Renal pelvis (tissue), 12 donors: Measurements from ENCODE around the gene CMC4. TPM values are rescaled to one million over a fixed set of nuclear protein-coding genes. Genes with fewer than 3 reads are reported as not detected.
A peak's percentile ranks its signal among the peaks of the same experiment; 100 is the strongest.

Source experiments
- DNase-seq: peaks from one replicate; pipeline ENCODE4 v3.0.0-alpha.2; 2013
- long read RNA-seq, 16 experiments: transcript quantifications; one replicate each; lab custom pipeline, GENCODE V29; 2026
- polyA plus RNA-seq, 3 donors: library from polyadenylated mRNA; unstranded; fragments of 120-200 nt; gene quantifications; one replicate each; pipeline ENCODE4 v1.2.1, GENCODE V29; 2013; ENCODE audit not compliant: insufficient read length in 3 of 3

CMC4 gene, protein sequence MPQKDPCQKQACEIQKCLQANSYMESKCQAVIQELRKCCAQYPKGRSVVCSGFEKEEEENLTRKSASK
- polyA plus RNA-seq: 1 to 10 TPM; 7.1 to 9.7 (median 8.0) TPM
- long read RNA-seq, donor 1, transcript CMC4-202 (3 exons, 1,107 nt): major isoform, 18 of 18 reads
- long read RNA-seq, donor 1, partial matches to known transcripts: 0 of 18 reads
- long read RNA-seq, donor 1, other reads (novel, unspliced or antisense): 0 of 18 reads
- long read RNA-seq, donor 2, transcript CMC4-202 (3 exons, 1,107 nt): major isoform, 20 of 20 reads
- long read RNA-seq, donor 2, partial matches to known transcripts: 0 of 20 reads
- long read RNA-seq, donor 2, other reads (novel, unspliced or antisense): 0 of 20 reads
- long read RNA-seq, donor 3, transcript CMC4-202 (3 exons, 1,107 nt): major isoform, 14 of 22 reads
- long read RNA-seq, donor 3, partial matches to known transcripts: 8 of 22 reads
- long read RNA-seq, donor 3, other reads (novel, unspliced or antisense): 0 of 22 reads
- long read RNA-seq, donor 4, transcript CMC4-202 (3 exons, 1,107 nt): major isoform, 21 of 21 reads
- long read RNA-seq, donor 4, partial matches to known transcripts: 0 of 21 reads
- long read RNA-seq, donor 4, other reads (novel, unspliced or antisense): 0 of 21 reads
- long read RNA-seq, donor 5, partial matches to known transcripts: 0 of 4 reads
- long read RNA-seq, donor 5, other reads (novel, unspliced or antisense): 0 of 4 reads
- long read RNA-seq, donor 6, transcript CMC4-202 (3 exons, 1,107 nt): major isoform, 16 of 16 reads
- long read RNA-seq, donor 6, partial matches to known transcripts: 0 of 16 reads
- long read RNA-seq, donor 6, other reads (novel, unspliced or antisense): 0 of 16 reads
- long read RNA-seq, donor 7, transcript CMC4-202 (3 exons, 1,107 nt): major isoform, 10 of 10 reads
- long read RNA-seq, donor 7, partial matches to known transcripts: 0 of 10 reads
- long read RNA-seq, donor 7, other reads (novel, unspliced or antisense): 0 of 10 reads
- long read RNA-seq, donor 8, transcript CMC4-202 (3 exons, 1,107 nt): major isoform, 5 of 5 reads
- long read RNA-seq, donor 8, partial matches to known transcripts: 0 of 5 reads
- long read RNA-seq, donor 8, other reads (novel, unspliced or antisense): 0 of 5 reads
- long read RNA-seq, donor 9, transcript CMC4-202 (3 exons, 1,107 nt): major isoform, 6 of 6 reads
- long read RNA-seq, donor 9, partial matches to known transcripts: 0 of 6 reads
- long read RNA-seq, donor 9, other reads (novel, unspliced or antisense): 0 of 6 reads
- long read RNA-seq, donor 10, transcript CMC4-202 (3 exons, 1,107 nt): major isoform, 12 of 12 reads
- long read RNA-seq, donor 10, partial matches to known transcripts: 0 of 12 reads
- long read RNA-seq, donor 10, other reads (novel, unspliced or antisense): 0 of 12 reads
- long read RNA-seq, donor 11, transcript CMC4-202 (3 exons, 1,107 nt): major isoform, 12 of 12 reads
- long read RNA-seq, donor 11, partial matches to known transcripts: 0 of 12 reads
- long read RNA-seq, donor 11, other reads (novel, unspliced or antisense): 0 of 12 reads
- long read RNA-seq, donor 12, transcript CMC4-202 (3 exons, 1,107 nt): major isoform, 17 of 17 reads
- long read RNA-seq, donor 12, partial matches to known transcripts: 0 of 17 reads
- long read RNA-seq, donor 12, other reads (novel, unspliced or antisense): 0 of 17 reads
- long read RNA-seq, donor 13, transcript CMC4-202 (3 exons, 1,107 nt): major isoform, 7 of 7 reads
- long read RNA-seq, donor 13, partial matches to known transcripts: 0 of 7 reads
- long read RNA-seq, donor 13, other reads (novel, unspliced or antisense): 0 of 7 reads
- long read RNA-seq, donor 14, transcript CMC4-202 (3 exons, 1,107 nt): major isoform, 20 of 20 reads
- long read RNA-seq, donor 14, partial matches to known transcripts: 0 of 20 reads
- long read RNA-seq, donor 14, other reads (novel, unspliced or antisense): 0 of 20 reads
- long read RNA-seq, donor 15, transcript CMC4-202 (3 exons, 1,107 nt): major isoform, 16 of 16 reads
- long read RNA-seq, donor 15, partial matches to known transcripts: 0 of 16 reads
- long read RNA-seq, donor 15, other reads (novel, unspliced or antisense): 0 of 16 reads
- long read RNA-seq, donor 16, transcript CMC4-202 (3 exons, 1,107 nt): major isoform, 25 of 25 reads
- long read RNA-seq, donor 16, partial matches to known transcripts: 0 of 25 reads
- long read RNA-seq, donor 16, other reads (novel, unspliced or antisense): 0 of 25 reads

DNA sequence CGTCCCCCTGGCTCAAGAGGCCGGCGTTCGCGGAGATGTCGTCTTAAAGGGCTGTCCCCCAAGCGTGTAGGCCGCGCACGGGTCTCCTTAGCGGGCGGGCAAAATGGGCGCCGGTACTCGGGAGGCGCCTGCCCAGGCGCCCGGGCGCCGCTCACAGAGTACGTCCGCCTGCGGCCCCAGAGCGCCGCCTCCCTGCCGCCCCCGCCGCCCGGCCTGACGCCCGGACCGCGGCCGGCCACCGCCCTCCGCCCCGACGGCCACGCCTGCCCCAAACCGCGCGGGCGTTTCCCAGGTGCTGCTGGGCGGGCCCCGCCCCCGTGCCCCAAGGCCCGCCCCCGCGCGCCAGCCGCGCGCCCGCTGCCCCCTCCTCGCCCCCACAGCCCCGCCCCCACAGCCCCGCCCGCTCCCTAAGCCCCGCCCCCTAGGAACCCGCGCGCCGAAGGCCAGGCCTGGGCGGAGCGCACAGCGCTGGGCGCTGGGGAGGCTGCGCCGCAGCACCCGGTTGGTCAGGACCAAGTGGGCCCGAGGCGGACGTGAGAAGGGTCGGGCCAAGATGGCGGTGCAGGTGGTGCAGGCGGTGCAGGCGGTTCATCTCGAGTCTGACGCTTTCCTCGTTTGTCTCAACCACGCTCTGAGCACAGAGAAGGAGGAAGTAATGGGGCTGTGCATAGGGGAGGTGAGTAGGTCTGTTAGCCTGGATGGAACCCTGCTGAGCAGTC lies at the start of gene CMC4, which contains the start of the genes BRCC3 and MTCP1:
Gene CMC4, minus strand, starts transcription at position 162 of the 719 bp plus-strand sequence. CDS start 7,113 bp downstream, outside the sequence.
Gene BRCC3, plus strand, starts transcription at position 534 of the 719 bp plus-strand sequence. Its CDS starts 20 bp downstream, at position 554.
Gene MTCP1, minus strand, starts transcription at position 162 of the 719 bp plus-strand sequence. CDS start 5,126 bp downstream, outside the sequence.
- peak; percentile 62 for DNase-seq

DNA sequence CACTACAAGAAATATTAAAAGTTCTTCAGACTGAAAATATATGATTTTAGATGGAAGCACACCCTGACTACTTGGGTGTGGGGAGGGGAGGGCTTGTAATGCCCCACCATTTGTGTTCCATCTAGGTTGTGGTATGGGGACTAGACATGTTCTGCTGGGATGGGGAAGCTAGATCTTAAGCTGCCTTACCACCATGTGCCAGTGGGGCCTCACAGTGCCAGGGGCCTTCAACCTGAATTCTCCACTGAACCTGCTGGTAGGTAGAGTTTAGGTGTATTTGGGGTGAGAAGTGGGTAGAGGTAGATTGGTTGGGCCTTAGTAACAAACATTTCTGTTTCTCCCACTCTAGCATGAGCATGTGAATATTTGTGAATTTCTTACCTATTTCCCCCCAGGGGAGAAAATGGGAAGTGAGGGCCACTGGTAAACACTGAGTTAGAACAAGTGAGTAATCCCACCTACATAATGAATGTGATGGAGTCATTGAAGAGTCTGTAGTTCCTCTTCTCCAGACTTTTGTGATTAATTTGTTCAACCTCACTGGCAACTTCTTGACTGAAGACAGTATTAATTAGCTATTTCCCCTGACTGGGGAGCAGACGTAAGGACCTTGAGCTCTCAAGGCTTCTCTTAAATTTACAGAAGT lies 44.4 kb upstream of the CMC4 start:
- DNase-seq: no peak

DNA sequence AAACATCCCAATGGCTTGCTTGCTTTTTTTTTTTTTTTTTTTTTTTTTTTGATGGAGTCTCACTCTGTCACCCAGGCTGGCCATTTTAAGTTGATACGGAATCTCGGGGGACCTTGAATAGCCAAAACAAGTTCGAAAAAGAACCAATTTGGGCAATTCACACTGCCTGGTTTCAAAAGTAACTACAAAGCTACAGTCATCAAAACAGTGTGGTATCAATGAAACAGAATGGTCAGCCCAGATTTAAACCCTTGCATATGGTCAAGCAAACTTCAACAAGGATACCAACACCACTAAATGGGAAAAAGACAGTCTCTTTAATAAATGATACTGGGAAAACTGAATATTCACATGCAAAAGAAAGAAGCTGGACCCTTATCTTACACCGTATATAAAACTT lies 42.2 kb upstream of the CMC4 start:
- no peak for DNase-seq

DNA sequence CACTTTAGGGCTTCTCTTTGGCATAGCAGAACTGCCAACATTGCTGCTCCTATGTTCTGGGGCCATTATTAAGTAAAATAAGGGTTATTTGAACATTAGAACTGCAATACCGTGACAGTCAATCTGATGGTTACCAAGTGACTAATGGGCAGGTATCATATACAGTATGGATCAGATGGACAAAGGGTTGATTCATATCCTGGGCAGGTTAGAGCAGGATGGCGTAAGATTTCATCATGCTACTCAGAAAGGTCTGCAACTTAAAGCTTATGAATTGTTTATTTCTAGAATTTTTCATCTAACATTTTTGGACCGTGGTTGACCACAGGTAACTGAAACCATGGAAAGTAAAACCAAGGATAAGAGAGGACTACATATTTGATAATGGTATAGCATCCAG lies 41.2 kb upstream of the CMC4 start:
- DNase-seq: no peak

DNA sequence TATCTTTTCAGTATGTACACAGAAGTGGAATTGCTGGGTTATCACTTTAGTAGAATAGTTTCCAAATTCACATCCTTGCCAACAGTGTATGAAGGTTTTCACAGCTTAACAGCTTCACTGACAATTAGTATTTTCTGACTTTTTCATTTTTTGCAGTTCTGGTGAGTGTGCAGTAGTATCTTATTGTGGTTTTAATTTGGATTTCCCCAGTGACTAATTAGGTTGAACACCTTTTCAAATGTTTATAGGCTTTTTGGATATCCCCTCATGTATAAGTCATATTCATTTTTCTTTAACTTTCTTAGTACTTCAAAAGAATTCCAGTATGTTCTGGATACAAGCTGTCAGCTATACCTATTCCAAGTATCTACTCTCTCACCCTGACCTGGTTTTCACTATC lies 37.5 kb upstream of the CMC4 start:
- DNase-seq: no peak

DNA sequence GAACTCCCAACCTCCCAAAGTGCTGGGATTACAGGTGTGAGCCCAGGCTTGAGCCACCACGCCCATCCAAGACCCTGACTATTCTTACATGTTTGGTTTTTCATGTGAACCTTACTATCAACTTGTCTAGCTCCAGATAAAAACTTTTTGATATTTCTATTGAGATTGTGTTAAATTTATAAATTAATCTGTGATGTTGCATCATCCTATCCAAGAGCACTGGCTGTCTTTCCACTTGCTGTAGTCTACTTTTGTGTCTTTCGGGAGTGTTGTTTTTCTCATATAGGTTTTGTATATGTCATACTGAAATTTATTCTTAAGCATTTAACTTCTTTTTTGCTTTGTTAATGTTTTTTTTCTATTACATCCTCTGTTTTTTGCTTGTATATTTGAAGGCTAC lies 35.0 kb upstream of the CMC4 start:
- DNase-seq: no peak

DNA sequence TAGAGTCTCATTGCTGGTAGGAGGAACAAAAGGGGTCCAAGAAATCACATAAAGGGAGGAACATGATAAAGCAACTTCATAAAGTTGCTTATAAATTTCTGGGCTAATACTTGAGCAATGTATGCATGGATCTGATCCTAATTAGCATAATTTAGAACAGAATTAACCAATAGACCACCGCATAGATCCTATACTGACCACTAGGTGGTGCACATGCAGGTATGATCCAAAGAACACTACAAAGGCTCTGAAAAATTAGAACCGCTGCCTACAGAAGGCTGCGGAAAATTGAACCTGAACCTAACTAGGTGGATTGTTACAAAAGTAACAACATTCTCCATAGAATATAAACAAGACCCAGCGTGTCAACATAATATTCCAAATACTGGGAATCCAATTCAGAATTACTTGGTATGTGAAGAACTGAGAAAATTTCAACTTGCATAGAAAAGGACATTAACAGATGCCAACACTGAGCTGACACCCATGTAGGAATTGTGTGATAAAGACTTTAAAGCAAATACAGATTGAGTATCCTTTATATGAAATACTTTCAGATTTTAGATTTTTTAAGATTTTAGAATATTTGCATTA lies 23.6 kb upstream of the CMC4 start:
- DNase-seq: peak; percentile 16

DNA sequence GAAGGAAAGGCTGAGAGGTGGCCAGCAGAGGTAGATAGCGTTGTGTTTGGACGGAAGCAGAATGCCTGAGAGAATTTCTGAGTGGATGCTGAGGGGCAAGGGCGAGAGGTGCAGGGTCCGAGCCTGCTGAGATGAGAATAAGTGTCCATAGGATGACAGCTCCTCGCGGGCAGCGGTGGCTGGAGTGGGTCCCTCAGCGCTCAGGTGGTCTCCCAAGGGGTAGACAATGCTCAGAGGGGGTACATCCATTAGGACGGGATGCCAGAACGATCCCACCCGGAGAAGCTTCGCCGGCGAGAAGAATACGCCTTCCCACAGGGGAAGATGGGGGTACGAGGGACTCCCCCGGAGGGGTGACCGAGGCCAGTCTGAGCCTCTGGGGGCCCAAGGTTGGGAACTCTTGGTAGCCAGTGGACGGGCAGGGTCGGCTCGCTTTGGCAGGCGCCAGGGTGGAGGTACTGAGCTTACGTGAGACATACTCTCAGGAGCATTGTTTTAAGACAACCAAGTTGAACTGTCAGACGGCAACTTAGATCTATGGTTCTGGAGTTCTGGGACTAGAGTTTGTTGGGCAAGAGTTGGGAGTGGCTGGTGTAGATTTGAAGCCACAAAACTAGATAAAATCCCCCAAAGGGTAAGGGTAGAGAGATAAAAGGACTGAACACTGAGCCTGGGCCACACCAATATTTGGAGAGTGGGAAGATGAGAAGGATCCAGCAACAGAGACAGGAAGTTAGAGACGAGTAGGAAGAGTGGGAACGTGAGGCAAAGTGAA lies 16.2 kb upstream of the CMC4 start:
- DNase-seq: no peak

DNA sequence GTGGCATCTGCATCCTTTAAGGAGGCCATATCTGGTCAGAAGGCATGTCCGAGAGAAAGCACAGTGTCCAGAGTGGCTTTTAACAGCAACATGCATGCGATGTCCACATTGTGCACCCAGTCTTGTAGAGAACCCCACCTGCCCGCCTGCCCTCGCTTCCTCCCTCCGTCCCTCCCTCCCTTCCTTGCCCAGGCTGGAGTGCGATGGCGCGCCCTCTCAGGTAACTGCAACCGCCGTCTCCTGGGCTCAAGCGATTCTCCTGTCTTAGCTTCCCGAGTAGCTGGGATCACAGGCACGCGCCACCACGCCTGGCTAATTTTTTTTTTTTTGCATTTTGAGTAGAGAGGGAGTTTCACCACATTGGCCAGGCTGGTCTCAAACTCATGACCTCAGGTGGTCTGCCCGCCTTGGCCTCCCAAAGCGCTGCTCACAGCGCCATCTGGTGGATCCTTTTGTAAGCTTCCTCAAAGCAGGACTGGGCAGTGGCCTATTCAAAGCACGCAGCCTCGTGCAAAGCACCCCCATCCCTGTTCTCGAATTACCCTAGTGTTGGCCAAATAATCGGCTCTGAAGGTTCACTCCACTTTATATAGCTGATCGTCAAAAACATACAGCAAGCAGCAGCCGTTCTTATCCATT lies 15.4 kb upstream of the CMC4 start:
- no peak for DNase-seq

DNA sequence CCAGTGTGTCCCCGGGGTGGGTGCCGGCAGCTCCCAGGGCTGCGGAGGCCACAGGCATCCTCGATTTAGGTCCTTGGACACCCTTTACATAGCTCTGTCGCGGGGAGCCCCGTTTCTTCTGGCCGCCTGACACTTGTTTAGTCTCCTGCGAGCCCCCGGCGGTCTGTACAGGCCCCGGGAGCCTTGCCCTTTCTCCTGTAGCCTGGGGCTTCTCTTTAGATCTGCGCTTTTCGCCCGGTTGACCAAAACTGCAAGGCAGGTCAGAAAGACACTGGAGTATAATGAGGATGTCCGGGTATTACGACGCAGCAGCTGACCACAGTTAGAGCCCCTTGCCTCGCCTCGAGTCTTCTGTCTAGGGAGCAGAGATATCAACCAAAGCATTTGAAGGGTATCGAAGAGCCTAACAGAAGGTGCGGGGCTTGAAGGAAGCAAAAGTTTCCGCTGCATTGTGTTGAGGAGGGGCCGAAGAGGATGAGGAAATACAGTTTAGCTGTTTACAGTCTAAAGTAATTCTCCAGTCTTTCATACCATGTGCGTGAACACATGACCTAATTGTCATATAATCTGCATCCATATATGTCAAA lies 851 bp upstream of the CMC4 start:
- no peak for DNase-seq

DNA sequence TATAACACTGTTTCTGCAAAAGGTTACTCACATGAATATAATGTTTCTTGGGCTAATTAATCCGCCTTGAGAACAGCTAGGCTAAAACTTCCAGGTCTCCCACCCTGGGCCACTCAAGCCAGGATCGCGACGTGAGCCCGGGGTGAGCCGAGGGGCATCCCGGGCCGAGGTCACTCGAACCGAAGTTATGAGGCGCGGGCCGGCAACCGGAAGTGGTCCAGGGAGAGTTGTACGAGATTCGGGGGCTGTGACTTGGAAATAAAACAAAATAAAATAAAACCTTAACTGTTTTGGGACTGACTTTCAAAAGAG lies 317 bp downstream of the CMC4 start:
- no peak for DNase-seq

DNA sequence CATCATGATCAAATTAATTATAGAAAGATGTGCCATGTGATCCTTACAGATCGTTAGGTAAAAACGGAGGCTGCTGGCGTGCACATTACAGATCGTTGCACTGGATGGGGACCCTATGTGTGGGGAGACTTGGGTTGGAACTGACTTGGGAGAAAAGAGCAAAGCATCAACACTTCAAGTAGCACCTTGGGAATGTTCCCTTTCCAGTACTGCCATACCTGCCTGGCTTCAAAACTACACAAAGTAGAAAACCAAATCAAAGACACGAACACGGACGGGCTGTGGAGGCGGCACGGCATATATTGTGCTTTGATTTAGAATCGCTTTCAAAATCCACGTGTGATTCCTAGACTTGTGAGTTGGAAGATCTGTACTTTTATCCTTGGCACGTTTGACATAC lies 898 bp downstream of the CMC4 start:
- DNase-seq: no peak

DNA sequence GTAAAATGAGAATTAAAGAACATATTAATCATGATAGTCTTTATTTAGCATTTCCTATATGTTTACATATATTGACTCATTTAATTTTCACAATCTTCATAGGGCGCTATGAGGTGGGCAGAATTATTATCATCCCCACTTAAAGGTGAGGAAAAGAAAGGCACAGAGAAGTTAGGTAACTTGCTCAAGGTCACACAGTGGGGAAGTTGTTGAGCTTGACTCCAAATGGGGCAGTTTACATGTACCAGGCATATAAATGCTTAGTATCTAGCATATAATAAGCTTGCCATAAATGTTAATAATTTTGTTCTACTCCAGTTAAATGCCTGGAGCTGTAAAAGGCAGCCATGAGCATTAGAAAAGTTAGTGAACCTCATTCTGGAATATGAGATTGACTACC lies 1.5 kb downstream of the CMC4 start:
- DNase-seq: no peak

DNA sequence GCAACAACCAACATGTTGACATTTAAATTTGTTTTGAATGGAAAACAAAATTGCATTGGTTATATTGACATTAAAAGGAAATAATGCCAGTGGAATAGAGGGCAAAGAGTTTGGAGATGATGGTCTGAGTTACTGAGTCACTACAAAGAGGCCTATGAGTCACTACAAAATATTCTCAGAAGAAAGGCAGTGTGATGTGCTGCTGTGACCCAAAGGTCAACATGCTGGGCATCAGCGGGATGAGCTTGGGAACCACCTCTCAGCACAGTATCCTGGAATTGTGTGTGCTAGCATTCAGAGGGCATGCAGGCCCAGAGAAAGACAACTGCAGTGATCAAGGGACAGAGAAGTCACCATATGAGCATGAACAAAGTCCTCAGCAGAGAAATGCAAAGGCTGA lies 2.8 kb downstream of the CMC4 start:
- DNase-seq: no peak

DNA sequence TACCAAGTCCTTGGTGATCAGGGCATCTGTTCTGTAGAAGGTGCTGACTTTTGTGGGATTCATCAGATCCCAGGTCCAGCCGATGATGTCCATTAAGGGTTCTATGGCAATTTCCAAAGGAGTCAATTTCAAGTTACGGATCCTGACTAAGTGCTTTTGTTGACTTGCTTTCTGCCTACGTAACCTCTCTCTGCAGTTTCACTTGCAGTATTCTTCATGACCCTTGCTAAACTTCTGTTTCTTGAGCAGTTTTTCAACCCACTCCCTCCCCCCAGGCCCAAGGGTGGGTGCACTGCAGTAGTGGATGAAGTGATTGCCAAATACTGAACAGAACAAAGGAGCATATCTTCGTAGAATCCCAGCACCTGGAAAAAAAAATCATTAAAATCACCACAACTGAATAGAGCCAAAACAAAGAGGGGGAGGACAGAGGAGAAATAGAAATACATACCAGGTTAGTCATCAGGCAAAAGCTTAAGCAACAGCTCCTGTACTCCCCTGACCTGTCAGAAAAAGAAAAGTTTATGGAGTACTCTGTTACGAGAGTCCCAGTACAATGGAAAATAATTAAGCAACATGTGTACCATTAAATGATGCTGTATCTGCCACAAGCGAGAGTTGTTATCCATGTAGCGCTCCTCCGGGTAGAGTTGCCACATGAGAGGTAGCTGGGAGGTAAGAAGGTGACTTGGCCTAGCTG lies 5.8 kb downstream of the CMC4 start:
- no peak for DNase-seq

DNA sequence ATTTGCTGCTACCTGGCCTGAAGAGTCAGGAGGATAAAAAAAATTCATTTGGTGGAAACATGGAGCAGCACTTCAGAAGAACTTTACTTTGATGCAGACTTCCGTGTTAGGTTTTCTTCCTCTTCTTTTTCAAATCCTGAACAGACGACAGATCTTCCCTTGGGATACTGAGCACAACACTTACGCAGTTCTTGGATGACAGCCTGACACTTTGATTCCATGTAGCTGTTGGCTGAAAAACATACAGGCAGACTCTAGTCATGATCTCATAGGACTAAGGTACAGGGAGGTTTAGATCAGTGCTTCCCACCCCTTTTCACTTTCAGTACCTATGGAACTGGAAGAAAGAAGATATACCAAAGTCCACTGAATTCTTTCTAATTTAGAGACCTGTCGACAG lies 9.2 kb downstream of the CMC4 start:
- DNase-seq: no peak
